Activated CD4-positive, CD25-positive, alpha-beta regulatory T cell (primary cell): Measurements from ENCODE around the gene TMEM45A.
"Not testable (repeated sequence)": the region's sequence is repeated elsewhere in the genome, so short reads cannot be mapped to it uniquely, and the experiment has no call there.

Experiments
- DNase-seq, 4 experiments: peaks; one replicate each; lab custom pipeline; 2025; lab: John Stamatoyannopoulos, UW

Gene TMEM45A

GRCh38 chr3:100533176-100533575 is 40.8 kb downstream of the TMEM45A start:
- DNase-seq, result no peak

- no peak for DNase-seq
Observed at GRCh38 chr3:100535610-100535943, 43.2 kb downstream of the TMEM45A start.

GRCh38 chr3:100536093-100536492 is 43.7 kb downstream of the TMEM45A start:
- no peak for DNase-seq

GRCh38 chr3:100537646-100538338 is 45.4 kb downstream of the TMEM45A start:
- no peak for DNase-seq

GRCh38 chr3:100538339-100538706 is 45.9 kb downstream of the TMEM45A start:
- DNase-seq, result no peak

- no peak for DNase-seq
Observed at GRCh38 chr3:100540791-100541334, 48.4 kb downstream of the TMEM45A start.

- DNase-seq, result not testable (repeated sequence)
Observed at GRCh38 chr3:100541428-100541827, 49.0 kb downstream of the TMEM45A start.

GRCh38 chr3:100545371-100545770 is 53.0 kb downstream of the TMEM45A start:
- DNase-seq, result no peak

- DNase-seq, result no peak
Observed at GRCh38 chr3:100546020-100546744, 53.8 kb downstream of the TMEM45A start.

- no peak for DNase-seq
Observed at GRCh38 chr3:100548053-100548452, 55.6 kb downstream of the TMEM45A start.

GRCh38 chr3:100553618-100554372 is 61.4 kb downstream of the TMEM45A start:
- no peak for DNase-seq

- no peak for DNase-seq
Observed at GRCh38 chr3:100554373-100554676, 61.9 kb downstream of the TMEM45A start.

- no peak for DNase-seq
Observed at GRCh38 chr3:100556673-100557310, 64.4 kb downstream of the TMEM45A start.

GRCh38 chr3:100558233-100558632 is 65.8 kb downstream of the TMEM45A start:
- no peak for DNase-seq

GRCh38 chr3:100560426-100560825 is 68.0 kb downstream of the TMEM45A start:
- no peak for DNase-seq

- no peak for DNase-seq
Observed at GRCh38 chr3:100561459-100562158, 69.2 kb downstream of the TMEM45A start.

- DNase-seq, result no peak
Observed at GRCh38 chr3:100562224-100562857, 69.9 kb downstream of the TMEM45A start.

- DNase-seq, result no peak
Observed at GRCh38 chr3:100563228-100563627, 70.8 kb downstream of the TMEM45A start.

- no peak for DNase-seq
Observed at GRCh38 chr3:100563652-100564211, 71.3 kb downstream of the TMEM45A start.

- DNase-seq, result no peak
Observed at GRCh38 chr3:100570811-100571210, 78.4 kb downstream of the TMEM45A start.

- no peak for DNase-seq
Observed at GRCh38 chr3:100574536-100574935, 82.1 kb downstream of the TMEM45A start.
